ENCODE data around the gene TMEM144. TPM values are rescaled to one million over a fixed set of nuclear protein-coding genes. Genes with fewer than 3 reads are reported as not detected.

Gene TMEM144
- total RNA-seq, 1 experiment from 2014 or later: 6.0 TPM

- ATAC-seq: no peak
- no peaks in the 10 kb centered on the region for H3K27me3 ChIP-seq (ENCODE audit: control insufficient read depth, insufficient read depth, low read length)
- CTCF ChIA-PET: no interaction called here
- H3K9me3 ChIP-seq (ENCODE audit: control insufficient read depth, insufficient read depth, low read depth, low read length): no peaks in the 10 kb centered on the region
- DNase-seq (ENCODE audit: low read depth, low spot score): no peak
- H3K27ac ChIP-seq (ENCODE audit: low read length): no peak overlapping the region
- intact Hi-C loops (cut with micrococcal nuclease; ENCODE audit: unreplicated experiment): no loop called here
- no peaks in the 10 kb centered on the region for H3K36me3 ChIP-seq (ENCODE audit: control insufficient read depth, insufficient read depth, low read length)
- H3K4me3 ChIP-seq (ENCODE audit: low read depth in 2 of 2, low read length in 2 of 2): no peak overlapping the region
- in situ Hi-C loops (cut with HindIII; ENCODE audit: low pct_unique_long_range_greater_than_20kb, low sequenced_read_pairs): no loop called here
- no peak for TF ChIP-seq TCF7L2 (IDR thresholded peaks at IDR 0.05; ENCODE audit: low read depth, low read length)
- TF ChIP-seq SIN3A (IDR thresholded peaks at IDR 0.05; ENCODE audit: borderline replicate concordance, insufficient read depth, low read depth, low read length): no peak
- no peak for TF ChIP-seq REST (IDR thresholded peaks at IDR 0.05; ENCODE audit: insufficient read depth in 1 of 2, low read depth in 2 of 2, low read length in 1 of 2)
- no peak for TF ChIP-seq POLR2AphosphoS5 (IDR thresholded peaks at IDR 0.05; ENCODE audit: low read depth, low read length)
- no peak for TF ChIP-seq CTCF (IDR thresholded peaks at IDR 0.05)
- no peaks in the 10 kb centered on the region for H3K4me1 ChIP-seq (ENCODE audit: control insufficient read depth, insufficient read depth, low read length)
- POLR2A ChIA-PET: no interaction called here
- BruUV-seq (replicated peaks): no TSS peak
Measured at GRCh38 chr4:158182736-158183135, 27.6 kb upstream of the TMEM144 start.

- no peaks in the 10 kb centered on the region for H3K4me1 ChIP-seq (ENCODE audit: control insufficient read depth, insufficient read depth, low read length)
- intact Hi-C loops (cut with micrococcal nuclease; ENCODE audit: unreplicated experiment): no loop called here
- ATAC-seq: no peak
- no peaks in the 10 kb centered on the region for H3K9me3 ChIP-seq (ENCODE audit: control insufficient read depth, insufficient read depth, low read depth, low read length)
- no peaks in the 10 kb centered on the region for H3K27me3 ChIP-seq (ENCODE audit: control insufficient read depth, insufficient read depth, low read length)
- H3K27ac ChIP-seq (ENCODE audit: low read length): no peak overlapping the region
- H3K4me3 ChIP-seq (ENCODE audit: low read depth in 2 of 2, low read length in 2 of 2): no peak overlapping the region
- no peak for DNase-seq (ENCODE audit: low read depth, low spot score)
- H3K36me3 ChIP-seq (ENCODE audit: control insufficient read depth, insufficient read depth, low read length): no peaks in the 10 kb centered on the region
- POLR2A ChIA-PET: no interaction called here
- no TSS peak for BruUV-seq (replicated peaks)
- in situ Hi-C loops (cut with HindIII; ENCODE audit: low pct_unique_long_range_greater_than_20kb, low sequenced_read_pairs): no loop called here
- TF ChIP-seq SIN3A (IDR thresholded peaks at IDR 0.05; ENCODE audit: borderline replicate concordance, insufficient read depth, low read depth, low read length): no peak
- no peak for TF ChIP-seq CTCF (IDR thresholded peaks at IDR 0.05)
- TF ChIP-seq TCF7L2 (IDR thresholded peaks at IDR 0.05; ENCODE audit: low read depth, low read length): no peak
- CTCF ChIA-PET: interaction anchor here (0.6 kb wide), 1 partner anchor 13 kb away, joined by 3 read pairs; no protein-coding TSS in a partner anchor
Measured at GRCh38 chr4:158186815-158187214, 23.5 kb upstream of the TMEM144 start.
